Activated T-cell treated with anti-CD3 and anti-CD28 coated beads for 1 hour (primary cell): ENCODE results near the gene MAMSTR.
"Not testable (repeated sequence)": the region's sequence is repeated elsewhere in the genome, so short reads cannot be mapped to it uniquely, and the experiment has no call there.

Source experiments
- DNase-seq: peaks from one replicate; pipeline ENCODE4 v3.0.0-alpha.2; 2020; ENCODE audit warnings: low read depth

Gene MAMSTR

DNA sequence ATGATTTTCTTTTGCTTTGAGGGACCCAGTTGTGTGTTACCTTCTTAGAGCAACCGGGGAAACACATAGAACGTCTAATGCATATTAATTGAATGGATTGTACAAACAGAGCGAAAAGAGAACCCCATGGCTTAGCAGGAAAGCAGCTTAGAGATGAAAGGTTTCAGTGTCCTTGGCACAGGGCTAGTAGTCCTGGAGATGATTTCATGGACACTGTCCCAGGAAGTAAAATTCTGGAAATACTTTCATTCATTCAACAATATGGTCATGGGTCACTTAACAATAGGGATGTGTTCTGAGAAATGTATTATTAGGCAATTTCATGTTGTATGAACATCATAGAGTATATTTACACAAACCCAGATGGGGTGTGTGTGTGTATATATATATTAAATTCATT lies 33.4 kb downstream of the MAMSTR start:
- DNase-seq: no peak

GRCh38 chr19:48685583-48685982 lies 33.9 kb downstream of the MAMSTR start:
- no peak for DNase-seq

DNA sequence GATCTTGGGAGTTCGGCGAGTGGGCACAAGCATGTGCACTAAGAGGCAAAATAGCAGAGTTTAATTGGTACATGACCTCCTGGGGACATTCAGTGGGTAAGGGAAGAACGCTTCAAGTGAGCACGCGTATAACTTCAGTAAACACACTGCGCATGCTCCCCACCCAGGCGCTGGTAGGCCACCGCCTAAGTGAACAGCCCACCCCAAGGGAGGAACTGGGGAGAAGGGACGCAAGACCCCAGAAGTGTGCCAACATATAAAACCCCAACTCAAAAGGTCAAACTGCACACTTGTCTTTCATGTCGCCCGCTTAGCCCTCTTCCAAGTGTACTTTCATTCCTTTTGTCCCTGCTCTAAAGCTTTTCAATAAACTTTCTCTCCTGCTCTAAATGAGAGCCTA lies 36.2 kb downstream of the MAMSTR start:
- DNase-seq: peak; percentile 14

DNA sequence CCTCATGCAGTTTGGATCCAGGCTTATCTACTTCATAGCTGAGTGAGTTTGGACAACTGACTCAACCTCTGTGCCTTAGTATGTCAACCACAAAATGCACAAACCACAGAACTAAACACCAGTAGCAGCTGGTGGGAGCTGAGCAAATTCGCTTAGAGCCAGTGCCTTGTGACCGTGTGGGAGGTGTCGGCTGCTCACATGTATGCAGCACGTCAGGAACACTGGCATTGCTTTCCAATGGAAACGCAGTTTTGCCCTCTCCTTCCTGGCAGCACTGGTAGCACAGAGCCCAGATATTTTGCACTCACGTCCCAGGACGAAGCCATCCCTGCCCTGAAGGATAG lies 38.4 kb downstream of the MAMSTR start:
- no peak for DNase-seq

DNA sequence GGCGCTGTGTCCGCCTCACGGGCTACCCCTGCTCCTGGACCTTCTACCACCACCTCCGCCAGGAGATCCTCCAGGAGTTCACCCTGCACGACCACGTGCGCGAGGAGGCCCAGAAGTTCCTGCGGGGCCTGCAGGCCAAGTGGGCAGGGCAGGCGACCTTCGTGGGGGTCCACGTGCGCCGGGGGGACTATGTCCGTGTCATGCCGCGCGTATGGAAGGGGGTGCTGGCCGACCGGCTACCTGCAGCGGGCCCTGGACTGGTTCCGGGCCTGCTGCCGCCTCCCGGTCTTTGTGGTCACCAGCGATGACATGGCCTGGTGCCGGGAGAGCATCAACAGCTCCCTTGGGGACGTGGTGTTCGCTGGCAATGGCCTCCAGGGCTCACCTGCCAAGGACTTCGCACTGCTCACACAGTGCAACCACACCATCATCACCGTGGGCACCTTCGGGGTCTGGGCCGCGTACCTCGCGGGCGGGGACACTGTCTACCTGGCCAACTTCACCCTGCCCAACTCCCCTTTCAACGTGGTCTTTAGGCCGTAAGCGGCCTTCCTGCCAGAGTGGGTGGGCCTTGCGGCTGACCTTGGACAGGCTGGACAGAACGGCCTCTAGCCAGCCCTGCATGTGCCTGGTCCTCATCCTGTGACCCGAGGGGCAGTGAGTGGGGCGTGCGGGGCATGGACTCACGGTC lies 38.9 kb downstream of the MAMSTR start:
- DNase-seq: no peak

DNA sequence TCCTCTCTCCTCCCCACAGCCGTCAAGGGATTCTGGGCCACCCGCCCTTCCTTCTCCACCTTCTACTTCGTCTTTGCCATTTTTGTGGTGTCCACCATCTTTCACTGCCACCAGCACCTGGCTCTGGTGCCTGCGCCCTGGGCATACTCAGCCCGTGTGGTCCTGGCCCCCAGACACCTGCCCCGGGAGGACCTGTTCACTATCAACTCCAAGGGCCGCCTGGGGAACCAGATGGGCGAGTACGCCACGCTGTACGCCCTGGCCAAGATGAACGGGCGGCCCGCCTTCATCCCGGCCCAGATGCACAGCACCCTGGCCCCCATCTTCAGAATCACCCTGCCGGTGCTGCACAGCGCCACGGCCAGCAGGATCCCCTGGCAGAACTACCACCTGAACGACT lies 39.5 kb downstream of the MAMSTR start:
- not testable (repeated sequence) for DNase-seq

GRCh38 chr19:48678201-48678600 lies 41.3 kb downstream of the MAMSTR start:
- DNase-seq: no peak

- DNase-seq: no peak
Measured at GRCh38 chr19:48676887-48677286, 42.6 kb downstream of the MAMSTR start.

GRCh38 chr19:48676487-48676886 lies 43.0 kb downstream of the MAMSTR start:
- no peak for DNase-seq

- DNase-seq: peak; percentile 58
Measured at GRCh38 chr19:48674921-48675824, 44.4 kb downstream of the MAMSTR start.

- DNase-seq: no peak
Measured at GRCh38 chr19:48674216-48674809, 45.2 kb downstream of the MAMSTR start.

- no peak for DNase-seq
Measured at GRCh38 chr19:48673436-48674100, 46.0 kb downstream of the MAMSTR start.

- no peak for DNase-seq
Measured at GRCh38 chr19:48672994-48673393, 46.5 kb downstream of the MAMSTR start, which contains the start of gene NTN5. Gene NTN5 (minus strand): TSS chr19:48673017. CDS start chr19:48670986, 2,031 bp downstream.

DNA sequence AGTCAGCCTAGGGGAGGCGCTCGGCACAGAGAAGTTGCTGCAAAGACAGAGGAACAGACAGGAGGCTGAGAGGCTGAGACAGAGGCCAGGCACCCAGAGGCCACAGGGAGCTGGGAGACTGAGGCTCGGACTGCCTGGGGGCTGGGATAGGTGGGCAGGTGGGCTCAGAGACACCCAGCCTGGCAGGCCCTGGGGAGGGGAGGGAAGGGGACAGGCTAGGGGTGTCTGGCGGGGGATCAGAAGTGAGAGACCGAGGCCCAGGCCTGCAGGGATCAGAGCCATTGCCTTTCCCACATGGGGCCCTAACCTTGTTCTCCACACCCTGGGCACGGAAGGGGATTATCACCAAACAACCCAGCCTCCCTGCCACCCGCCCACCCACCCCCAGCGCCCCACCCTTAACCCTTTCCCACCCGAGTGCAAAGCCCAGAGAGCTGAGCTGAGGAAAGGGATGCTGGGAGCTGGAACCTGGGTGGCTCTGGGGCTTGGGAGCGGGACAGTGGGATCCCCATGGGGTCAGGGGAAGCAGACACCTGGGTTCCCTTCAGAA lies 48.0 kb downstream of the MAMSTR start:
- no peak for DNase-seq

GRCh38 chr19:48670699-48671445 lies 48.7 kb downstream of the MAMSTR start:
- no peak for DNase-seq

DNA sequence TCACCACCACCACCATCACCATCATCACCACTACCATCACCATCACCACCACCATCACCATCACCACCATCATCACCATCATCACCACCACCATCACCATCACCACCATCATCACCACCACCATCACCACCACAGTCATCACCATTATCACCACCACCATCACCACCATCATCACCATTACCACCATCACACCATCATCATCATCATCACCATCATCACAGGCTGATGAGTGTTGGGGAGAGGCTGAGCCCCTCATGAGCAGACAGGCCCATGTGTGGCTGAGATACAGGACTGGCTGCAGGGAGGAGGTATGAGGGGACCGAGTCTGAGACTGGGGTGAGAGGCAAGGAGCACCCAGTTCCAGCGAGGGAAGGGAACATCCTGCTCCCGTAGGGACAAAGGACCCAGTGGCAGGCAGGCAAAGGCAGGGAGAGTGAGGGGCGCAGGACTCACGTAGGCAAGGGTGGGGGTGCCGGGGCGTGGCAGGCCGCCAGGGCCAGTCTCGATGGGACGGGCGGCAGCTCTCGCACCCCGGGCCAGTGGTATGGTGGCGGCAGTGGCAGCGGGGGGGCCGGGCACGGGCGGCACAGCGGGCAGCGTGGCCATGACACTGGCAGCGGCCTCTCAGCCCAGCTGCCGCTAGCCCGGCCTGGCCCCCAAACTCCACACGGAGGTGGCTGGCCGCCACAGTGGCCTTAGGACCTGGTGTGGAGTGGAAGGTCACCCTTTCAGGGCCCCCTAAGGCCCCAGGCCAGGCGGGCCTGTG lies 49.4 kb downstream of the MAMSTR start:
- DNase-seq: no peak

DNA sequence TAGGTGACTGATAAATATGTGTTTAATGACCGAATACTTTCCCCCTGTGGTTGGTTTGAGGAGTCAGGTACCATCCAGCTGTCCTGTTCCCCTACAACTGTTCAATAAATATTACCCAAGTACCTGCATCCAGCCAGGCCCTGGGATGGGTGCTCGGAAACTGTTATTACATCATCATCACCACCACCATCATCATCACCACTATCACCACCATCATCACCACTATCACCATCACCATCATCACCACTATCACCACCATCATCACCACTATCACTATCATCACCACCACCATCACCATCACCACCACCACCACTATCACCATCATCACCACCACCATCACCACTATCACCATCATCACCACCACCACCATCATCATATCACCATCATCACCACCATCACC lies 50.8 kb downstream of the MAMSTR start:
- DNase-seq: no peak

DNA sequence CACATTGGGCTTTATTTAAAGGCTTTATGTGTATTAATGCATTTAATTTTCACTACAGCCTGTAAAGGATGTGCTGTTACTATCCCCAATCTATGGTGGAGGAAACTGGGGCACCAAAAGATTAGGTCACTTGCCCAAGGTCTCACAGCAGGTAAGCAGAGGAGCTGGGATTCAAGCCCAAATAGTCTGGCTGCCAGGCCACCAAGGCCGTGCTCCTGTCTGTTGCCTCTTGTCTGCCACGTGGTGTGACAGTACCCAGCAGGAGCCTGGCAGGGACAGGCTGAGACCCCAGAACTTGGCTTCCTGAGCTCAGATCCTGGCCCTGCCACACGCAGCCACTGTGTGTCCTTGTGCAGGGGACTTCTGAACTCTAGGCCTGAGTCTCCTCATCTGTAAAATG lies 51.2 kb downstream of the MAMSTR start:
- no peak for DNase-seq

DNA sequence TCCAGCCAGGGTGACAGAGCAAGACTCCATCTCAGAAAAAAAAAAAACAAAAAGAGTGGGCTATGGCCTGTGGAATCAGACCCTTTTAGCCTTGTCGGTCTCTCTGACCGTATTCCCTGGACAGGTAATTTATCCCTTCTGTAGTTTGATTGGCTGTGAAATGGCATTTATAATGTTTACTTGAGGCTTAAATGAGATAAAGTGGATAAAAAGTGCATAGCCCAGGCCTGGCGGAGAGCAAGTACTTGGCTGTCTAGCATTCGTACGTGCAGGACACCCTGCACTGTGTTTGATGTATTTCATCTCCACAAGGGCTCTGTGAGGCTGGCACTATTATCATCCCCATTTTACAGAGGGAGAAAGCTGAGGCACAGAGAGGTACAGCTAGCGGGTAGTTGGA lies 53.7 kb downstream of the MAMSTR start:
- no peak for DNase-seq

DNA sequence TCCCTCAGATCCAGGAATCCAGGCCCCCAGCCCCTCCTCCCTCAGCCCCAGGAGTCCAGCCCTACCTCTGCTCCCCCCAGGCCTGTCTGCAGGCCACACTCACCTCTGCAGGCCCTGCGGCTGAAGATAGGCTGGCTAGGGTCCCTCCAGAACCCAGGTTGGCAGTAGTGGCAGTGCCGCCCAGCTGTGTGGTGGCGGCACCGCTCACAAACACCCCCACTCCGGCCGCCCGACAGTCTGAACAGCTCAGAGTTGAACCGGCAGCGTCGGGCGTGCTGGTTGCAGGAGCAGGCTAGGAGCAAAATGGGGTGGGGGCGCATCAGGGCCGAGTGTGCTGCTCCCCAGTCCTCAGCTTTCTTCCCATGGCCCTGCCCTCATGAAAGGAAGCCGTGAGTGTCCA lies 55.0 kb downstream of the MAMSTR start:
- no peak for DNase-seq

- no peak for DNase-seq
Measured at GRCh38 chr19:48663667-48664066, 55.9 kb downstream of the MAMSTR start.
